HEK293T (cell line): Measurements from ENCODE around the gene LRRC74A.

Source experiments
- BHLHE40 ChIP-seq: fragments of 450-650 bp; IDR thresholded peaks from 2 replicates; pipeline ENCODE4 v1.6.1; 2016; ENCODE audit warnings: mild to moderate bottlenecking, moderate library complexity, borderline replicate concordance
- FOXK2 ChIP-seq: fragments of 450-650 bp; IDR thresholded peaks from 2 replicates; pipeline ENCODE4 v1.6.1; 2016; ENCODE audit warnings: mild to moderate bottlenecking
- FOXM1 ChIP-seq: fragments of 450-650 bp; IDR thresholded peaks from 2 replicates; pipeline ENCODE4 v1.6.1; 2017; ENCODE audit warnings: mild to moderate bottlenecking, borderline replicate concordance
- HDGF ChIP-seq: fragments of 450-650 bp; IDR thresholded peaks from 2 replicates; pipeline ENCODE4 v1.6.1; 2017; ENCODE audit warnings: antibody characterized with exemption, borderline replicate concordance
- L3MBTL2 ChIP-seq: fragments of 450-650 bp; conservative IDR thresholded peaks from 2 replicates; pipeline ENCODE4 v1.6.1; 2016; ENCODE audit warnings: mild to moderate bottlenecking
- TARDBP ChIP-seq: fragments of 450-650 bp; IDR thresholded peaks from 2 replicates; pipeline ENCODE4 v1.6.1; 2016

- TF ChIP-seq HDGF (no peak), FOXK2 (no peak), TARDBP (no peak), BHLHE40 (no peak), FOXM1 (no peak), L3MBTL2 (no peak)
Measured at GRCh38 chr14:76910371-76910890, 84.2 kb downstream of the LRRC74A start.
